CD4-positive, alpha-beta T cell (primary cell): Measurements from ENCODE around the gene BCAS1. TPM values are rescaled to one million over a fixed set of nuclear protein-coding genes. Genes with fewer than 3 reads are reported as not detected.

Experiments
- ATAC-seq: fragments of 200-7000 bp; cut with Tn5 transposase; one replicate; pipeline ENCODE4 v1.10.0; 2022; ENCODE audit warnings: mild to moderate bottlenecking; ENCODE audit not compliant: poor library complexity
- CTCF ChIA-PET: fragments of 350-600 bp; sonication (Branson Sonifier 250); formaldehyde crosslinking; loops from one replicate; lab custom pipeline; 2021; ENCODE audit warnings: antibody characterized with exemption, inconsistent platforms; lab: Charles Lee
- POLR2A ChIA-PET: fragments of 350-600 bp; sonication (Branson Sonifier 250); formaldehyde crosslinking; loops from one replicate; lab custom pipeline; 2021; ENCODE audit warnings: antibody characterized with exemption, inconsistent platforms; lab: Charles Lee
- DNase-seq, 14 experiments: peaks; one replicate each; pipeline ENCODE4 v3.0.0-alpha.2; 2013 to 2020; ENCODE audit warnings: mixed read lengths in 2 of 14
- H3K27ac ChIP-seq, 2 donors: one replicate each; pipeline versions ENCODE4 v1.5.1 to v1.7.0; 2013; ENCODE audit warnings: low read length in 2 of 2, low read depth in 1 of 2, mild to moderate bottlenecking in 1 of 2
- H3K27me3 ChIP-seq, 2 experiments: 1 replicate in 1 of 2; 2 replicates in 1 of 2; pipeline versions ENCODE4 v1.6.1 to v1.7.0; 2013; ENCODE audit warnings: low read length in 2 of 2, control low read depth in 1 of 2, mild to moderate bottlenecking in 1 of 2, moderate library complexity in 1 of 2; ENCODE audit not compliant: insufficient read depth in 2 of 2, control insufficient read depth in 1 of 2
- H3K36me3 ChIP-seq: one replicate; pipeline ENCODE4 v1.6.1; 2013; ENCODE audit warnings: low read length, control low read depth; ENCODE audit not compliant: insufficient read depth
- H3K4me1 ChIP-seq: one replicate; pipeline ENCODE4 v1.6.1; 2013; ENCODE audit warnings: low read length, control low read depth; ENCODE audit not compliant: insufficient read depth
- H3K4me3 ChIP-seq: one replicate; pipeline ENCODE4 v1.5.1; 2013; ENCODE audit warnings: mild to moderate bottlenecking, low read length, moderate library complexity
- H3K9me3 ChIP-seq, 2 experiments: 1 replicate in 1 of 2; 2 replicates in 1 of 2; pipeline versions ENCODE4 v1.6.1 to v1.7.0; 2013; ENCODE audit warnings: low read length in 2 of 2, mild to moderate bottlenecking in 2 of 2, control low read depth in 1 of 2, moderate library complexity in 1 of 2; ENCODE audit not compliant: control insufficient read depth in 1 of 2, insufficient read depth in 1 of 2
- H3K27ac Mint-ChIP-seq: one replicate; pipeline ENCODE4 v1.8.0; 2020; ENCODE audit warnings: mixed read lengths
- H3K27me3 Mint-ChIP-seq: one replicate; pipeline ENCODE4 v1.8.0; 2021; ENCODE audit warnings: mixed read lengths
- H3K36me3 Mint-ChIP-seq: one replicate; pipeline ENCODE4 v1.8.0; 2021; ENCODE audit warnings: low read depth, mixed read lengths
- H3K4me1 Mint-ChIP-seq: one replicate; pipeline ENCODE4 v1.8.0; 2021; ENCODE audit warnings: low read depth, mixed read lengths
- H3K4me3 Mint-ChIP-seq: one replicate; pipeline ENCODE4 v1.8.0; 2020; ENCODE audit warnings: mild to moderate bottlenecking, mixed read lengths
- H3K9me3 Mint-ChIP-seq: one replicate; pipeline ENCODE4 v1.8.0; 2020; ENCODE audit warnings: mixed read lengths
- CTCF ChIP-seq: fragments of 200-600 bp; IDR thresholded peaks from one replicate; pipeline ENCODE4 v1.8.0; 2022; ENCODE audit warnings: antibody characterized with exemption, mild to moderate bottlenecking
- intact Hi-C, 2 experiments: fragments of 100-400 bp; cut with DNase I in 1 of 2; cut with micrococcal nuclease in 1 of 2; formaldehyde crosslinking; loops; one replicate each; pipeline versions ENCODE4 v1.15.1 to v1.9.0; 2023 to 2025; cut with DNase I, micrococcal nuclease
- microRNA-seq: library from miRNA; unstranded; fragments of <30 nt; microRNA quantifications from one replicate; pipeline ENCODE4 v1.2.0, GENCODE V29; 2021; ENCODE audit warnings: borderline microRNAs expressed, borderline replicate concordance
- total RNA-seq, 174 experiments: library from RNA in 2 of 174; stranded (reverse) in 2 of 174; gene quantifications; one replicate each; pipeline ENCODE4 v1.2.3 and lab custom pipeline; 2021 to 2026

Gene BCAS1
- total RNA-seq, 2 experiments from 2014 or later, result 0.20 to 0.27 TPM

- POLR2A ChIA-PET, result no interaction called here
- Histone ChIP-seq H3K27me3 (no peaks in the 10 kb centered on the region), H3K4me1 (peaks cover 26% of the 10 kb centered on the region), H3K27ac (no peak overlapping the region), H3K36me3 (no peaks in the 10 kb centered on the region), H3K4me3 (no peak overlapping the region), H3K9me3 (no peaks in the 10 kb centered on the region)
- Mint-ChIP-seq H3K4me1 (peaks cover 42% of the 10 kb centered on the region), H3K27me3 (no peaks in the 10 kb centered on the region), H3K27ac (no peak overlapping the region), H3K9me3 (no peaks in the 10 kb centered on the region), H3K4me3 (no peak overlapping the region), H3K36me3 (no peaks in the 10 kb centered on the region)
- no peak for TF ChIP-seq CTCF
- intact Hi-C loops, result loop anchor here in 1 of 2 experiments (10.0 kb wide), 1 partner anchor 50 kb away; no protein-coding TSS in a partner anchor
- ATAC-seq, result no peak
- CTCF ChIA-PET, result interaction anchor here (0.7 kb wide), 1 partner anchor 21 kb away, joined by 3 read pairs; no protein-coding TSS in a partner anchor
- DNase-seq, result no peak
Measured at GRCh38 chr20:53894707-53895384, 175.5 kb downstream of the BCAS1 start.

Small RNA genes within 50 kb of the gene (microRNA-seq; reads per million reads assigned to microRNA genes)
- gene MIR4756, result not detected

Other genes starting within 250 kb of the BCAS1 start
- gene CYP24A1, start 103.4 kb upstream of the BCAS1 start, total RNA-seq, result 1 to 10 TPM in 1 of 2 experiments, under 1 TPM in 1; 0.56 to 1.0 TPM
- gene PFDN4, start 137.5 kb upstream of the BCAS1 start, total RNA-seq, result 10 to 100 TPM; 17.5 to 17.7 TPM